Osteocyte (in vitro differentiated cells): Measurements from ENCODE around the gene SLC25A22. TPM values are rescaled to one million over a fixed set of nuclear protein-coding genes. Genes with fewer than 3 reads are reported as not detected.

Experiments used
- DNase-seq: peaks from one replicate; pipeline ENCODE4 v3.0.0; 2021; ENCODE audit warnings: mixed read lengths; ENCODE audit not compliant: unreplicated experiment; ENCODE audit errors: extremely low spot score
- H3K27ac Mint-ChIP-seq: one replicate; pipeline ENCODE4 v1.8.0; 2021; ENCODE audit warnings: mild to moderate bottlenecking, mixed read lengths; ENCODE audit not compliant: unreplicated experiment
- H3K27me3 Mint-ChIP-seq: one replicate; pipeline ENCODE4 v1.8.0; 2021; ENCODE audit warnings: mixed read lengths; ENCODE audit not compliant: unreplicated experiment
- H3K36me3 Mint-ChIP-seq: one replicate; pipeline ENCODE4 v1.8.0; 2021; ENCODE audit warnings: mixed read lengths; ENCODE audit not compliant: unreplicated experiment
- H3K4me1 Mint-ChIP-seq: one replicate; pipeline ENCODE4 v1.8.0; 2021; ENCODE audit warnings: mixed read lengths; ENCODE audit not compliant: unreplicated experiment
- H3K4me3 Mint-ChIP-seq: one replicate; pipeline ENCODE4 v1.8.0; 2021; ENCODE audit warnings: mild to moderate bottlenecking, moderate library complexity, mixed read lengths; ENCODE audit not compliant: unreplicated experiment
- H3K9me3 Mint-ChIP-seq: one replicate; pipeline ENCODE4 v1.8.0; 2021; ENCODE audit warnings: mixed read lengths; ENCODE audit not compliant: unreplicated experiment
- total RNA-seq: library from RNA; stranded (reverse); gene quantifications from 2 replicates; pipeline ENCODE4 v1.2.1, GENCODE V29; 2021
- TF ChIP-seq, protein P1 (sequence below): fragments of 200-600 bp; sonication (generic); IDR thresholded peaks from 2 replicates; pipeline ENCODE4 v1.5.0; 2021; ENCODE audit warnings: antibody characterized with exemption, mild to moderate bottlenecking, moderate library complexity

SLC25A22 gene
- total RNA-seq, 1 donor from 2014 or later: 19.7 TPM

DNA sequence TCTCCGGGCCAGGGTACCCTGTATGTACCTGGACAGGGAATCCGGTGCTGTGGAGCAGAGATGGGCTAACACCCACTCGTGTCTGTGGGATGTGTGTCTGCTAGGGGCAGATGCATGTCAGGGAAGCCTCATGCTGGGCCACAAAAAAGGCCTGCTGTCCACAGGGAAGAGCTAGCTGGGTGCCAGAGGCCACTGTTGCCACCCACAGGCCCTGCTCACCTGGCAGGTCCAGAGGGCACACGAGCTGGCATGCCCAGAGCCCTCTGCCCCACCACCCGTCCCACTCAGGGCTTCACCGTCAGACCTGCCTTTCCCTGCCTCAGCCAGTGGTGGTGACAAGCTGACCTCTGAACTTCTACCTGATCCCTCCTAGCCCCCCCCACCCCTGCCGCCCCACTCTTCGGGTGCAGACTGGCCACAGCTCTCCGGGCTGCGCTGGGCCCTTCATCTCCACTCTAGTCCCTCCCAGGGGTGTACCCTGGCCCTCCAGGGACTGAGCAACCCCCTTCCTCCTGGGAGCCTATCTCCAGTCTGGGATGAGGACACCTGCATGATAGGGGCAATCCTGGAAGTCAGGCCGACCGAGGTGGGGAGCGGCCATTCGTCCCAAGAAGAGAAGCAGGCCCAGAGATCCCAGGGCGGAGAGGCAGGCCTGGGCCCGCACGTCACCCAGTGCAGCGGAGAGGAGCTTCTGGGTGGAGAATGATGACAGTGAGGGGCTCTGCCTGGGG lies 1.4 kb downstream of the SLC25A22 start:
- H3K36me3 Mint-ChIP-seq: no peaks in the 10 kb centered on the region
- TF ChIP-seq, protein P1, sequence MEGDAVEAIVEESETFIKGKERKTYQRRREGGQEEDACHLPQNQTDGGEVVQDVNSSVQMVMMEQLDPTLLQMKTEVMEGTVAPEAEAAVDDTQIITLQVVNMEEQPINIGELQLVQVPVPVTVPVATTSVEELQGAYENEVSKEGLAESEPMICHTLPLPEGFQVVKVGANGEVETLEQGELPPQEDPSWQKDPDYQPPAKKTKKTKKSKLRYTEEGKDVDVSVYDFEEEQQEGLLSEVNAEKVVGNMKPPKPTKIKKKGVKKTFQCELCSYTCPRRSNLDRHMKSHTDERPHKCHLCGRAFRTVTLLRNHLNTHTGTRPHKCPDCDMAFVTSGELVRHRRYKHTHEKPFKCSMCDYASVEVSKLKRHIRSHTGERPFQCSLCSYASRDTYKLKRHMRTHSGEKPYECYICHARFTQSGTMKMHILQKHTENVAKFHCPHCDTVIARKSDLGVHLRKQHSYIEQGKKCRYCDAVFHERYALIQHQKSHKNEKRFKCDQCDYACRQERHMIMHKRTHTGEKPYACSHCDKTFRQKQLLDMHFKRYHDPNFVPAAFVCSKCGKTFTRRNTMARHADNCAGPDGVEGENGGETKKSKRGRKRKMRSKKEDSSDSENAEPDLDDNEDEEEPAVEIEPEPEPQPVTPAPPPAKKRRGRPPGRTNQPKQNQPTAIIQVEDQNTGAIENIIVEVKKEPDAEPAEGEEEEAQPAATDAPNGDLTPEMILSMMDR: no peak
- H3K27ac Mint-ChIP-seq: peak overlapping the region; percentile 89
- H3K9me3 Mint-ChIP-seq: no peaks in the 10 kb centered on the region
- no peaks in the 10 kb centered on the region for H3K27me3 Mint-ChIP-seq
- H3K4me3 Mint-ChIP-seq: peak overlapping the region; percentile 79
- peaks cover 19% of the 10 kb centered on the region for H3K4me1 Mint-ChIP-seq
- DNase-seq: no peak

DNA sequence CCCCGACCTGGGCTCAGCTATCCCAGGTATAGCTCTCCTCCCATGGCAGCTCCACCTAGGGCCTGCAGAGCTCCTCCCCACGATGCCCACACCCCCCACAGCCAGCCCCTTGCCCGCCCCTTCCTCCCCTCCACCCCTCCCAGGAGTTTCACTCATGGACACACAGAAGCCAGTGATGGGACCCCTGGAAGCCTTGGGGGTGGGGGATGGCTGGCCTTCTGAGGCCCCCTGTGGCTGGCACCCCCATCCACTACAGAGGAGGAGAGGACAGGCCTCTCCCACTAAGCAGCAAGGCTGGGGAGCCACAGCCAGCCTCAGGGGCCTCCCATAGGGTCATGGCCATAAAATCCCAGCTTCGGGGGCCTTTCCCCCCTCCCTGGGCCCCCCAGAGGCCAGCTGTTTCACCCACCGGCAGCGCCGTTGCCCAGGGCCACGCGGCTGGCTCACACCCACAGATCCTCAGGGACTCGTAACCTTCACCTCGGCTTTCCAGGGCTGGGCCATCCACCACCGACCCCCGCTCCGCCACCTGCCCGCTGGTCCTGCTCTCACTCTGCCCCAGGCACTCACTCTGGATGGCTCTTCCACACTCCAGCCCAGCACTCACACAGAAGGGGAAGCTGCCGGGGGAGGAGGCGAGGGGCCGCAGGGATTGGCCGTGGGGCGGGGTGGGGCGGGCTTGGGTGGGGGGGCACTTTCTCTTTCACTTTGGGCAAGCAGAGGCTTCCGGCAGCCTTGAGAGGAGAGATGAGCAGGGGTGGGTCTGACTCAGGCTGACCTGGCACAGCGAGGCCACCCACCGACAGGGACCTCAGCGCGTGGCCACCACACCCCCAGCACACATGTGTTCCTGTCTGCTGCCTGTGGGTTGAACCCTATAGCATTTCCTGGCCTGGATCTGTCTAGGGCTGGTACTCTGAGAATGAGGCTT lies 2.2 kb downstream of the SLC25A22 start:
- Mint-ChIP-seq H3K27ac (peak overlapping the region; percentile 89), H3K27me3 (no peaks in the 10 kb centered on the region), H3K4me1 (peaks cover 19% of the 10 kb centered on the region), H3K36me3 (no peaks in the 10 kb centered on the region), H3K4me3 (peak overlapping the region; percentile 79), H3K9me3 (no peaks in the 10 kb centered on the region)
- TF ChIP-seq, protein P1: no peak
- peak; percentile 89 for DNase-seq

DNA sequence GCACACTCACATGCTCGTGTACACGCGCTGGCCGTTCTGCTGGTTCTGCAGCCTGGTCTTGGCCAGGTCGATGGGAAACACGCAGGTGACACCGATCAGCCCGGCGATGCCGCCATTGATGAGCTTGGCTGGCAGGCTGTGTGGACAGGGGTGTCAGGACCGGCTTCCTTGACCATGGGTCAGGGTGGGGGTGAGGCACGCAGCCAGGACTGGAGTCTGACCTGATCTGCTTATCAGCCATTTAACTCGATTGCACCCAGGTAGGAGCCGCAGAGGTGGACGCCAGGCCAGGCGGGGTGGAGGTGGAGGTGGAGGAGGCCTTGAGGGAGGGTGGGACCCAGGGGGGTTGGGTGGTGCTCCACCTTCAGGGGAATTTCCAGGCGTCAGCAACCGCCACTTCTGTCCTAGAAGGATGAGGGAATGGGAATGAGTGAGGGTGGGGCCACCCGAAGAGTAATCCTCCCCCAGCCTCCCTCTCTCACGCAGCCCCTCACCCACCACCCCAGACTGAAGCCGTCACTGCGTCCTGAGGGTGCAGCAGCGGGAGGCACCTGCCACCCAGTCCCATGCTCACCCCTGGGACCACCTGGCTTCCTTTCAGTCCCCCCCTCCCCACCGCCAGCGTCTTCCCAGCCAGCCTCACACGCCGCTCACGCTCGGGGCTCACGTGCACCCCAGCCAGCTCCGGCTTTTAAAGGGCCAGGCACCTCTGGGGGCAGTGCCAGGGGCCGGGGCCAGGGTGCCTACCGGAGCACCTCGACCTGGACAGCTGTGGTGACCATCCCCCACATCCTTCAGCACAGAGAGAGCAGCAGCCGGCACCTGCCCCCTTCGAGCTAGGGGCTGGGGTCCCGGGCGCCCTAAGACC lies 3.1 kb downstream of the SLC25A22 start:
- Mint-ChIP-seq H3K9me3 (no peaks in the 10 kb centered on the region), H3K4me3 (peak overlapping the region; percentile 18), H3K27me3 (no peaks in the 10 kb centered on the region), H3K4me1 (peaks cover 22% of the 10 kb centered on the region), H3K36me3 (no peaks in the 10 kb centered on the region), H3K27ac (no peak overlapping the region)
- DNase-seq: no peak
- TF ChIP-seq, protein P1: no peak

DNA sequence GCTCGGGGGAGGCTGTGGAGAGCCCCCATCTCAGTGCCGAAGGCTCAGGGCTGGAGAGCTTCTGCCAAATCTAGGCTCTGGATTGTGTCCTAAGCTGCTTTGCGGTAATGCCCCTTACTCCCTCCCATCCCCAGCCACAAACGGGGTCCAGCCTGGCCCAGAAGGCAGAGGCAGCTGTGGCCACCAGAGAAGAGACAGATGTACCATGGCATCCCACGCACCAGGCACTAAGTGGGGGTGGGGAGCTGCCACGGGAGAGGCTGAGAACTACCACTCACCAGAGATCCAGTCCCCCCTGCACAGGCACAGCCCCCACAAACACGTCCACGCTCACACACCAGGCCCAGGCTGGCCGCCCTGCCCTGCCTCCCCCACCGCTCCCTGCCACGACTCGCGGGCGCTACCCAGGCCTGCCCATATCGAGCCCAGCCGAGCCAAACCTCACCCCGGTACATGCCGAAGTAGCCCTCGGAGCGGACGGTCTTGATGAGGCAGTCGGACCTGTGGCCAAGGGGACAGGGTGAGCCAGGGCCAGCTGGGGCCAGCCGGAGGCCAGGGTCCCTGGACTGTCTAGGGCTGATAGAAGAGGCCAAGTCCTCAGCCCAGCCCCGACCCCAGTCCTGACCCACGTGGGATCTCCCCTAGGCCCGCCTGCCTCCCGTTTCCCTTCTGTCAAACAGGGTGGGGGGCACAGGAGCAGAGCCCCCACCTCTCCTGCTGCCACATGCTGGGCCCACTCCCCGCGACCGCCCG lies 3.9 kb downstream of the SLC25A22 start:
- no peak overlapping the region for H3K27ac Mint-ChIP-seq
- no peaks in the 10 kb centered on the region for H3K9me3 Mint-ChIP-seq
- H3K4me3 Mint-ChIP-seq: no peak overlapping the region
- H3K27me3 Mint-ChIP-seq: no peaks in the 10 kb centered on the region
- no peak for DNase-seq
- TF ChIP-seq, protein P1: no peak
- H3K36me3 Mint-ChIP-seq: no peaks in the 10 kb centered on the region
- peaks cover 22% of the 10 kb centered on the region for H3K4me1 Mint-ChIP-seq
